ENCODE measurements around the gene BCL2A1. TPM values are rescaled to one million over a fixed set of nuclear protein-coding genes. Genes with fewer than 3 reads are reported as not detected.
"Not testable (repeated sequence)": the region's sequence is repeated elsewhere in the genome, so short reads cannot be mapped to it uniquely, and the experiment has no call there.

Gene BCL2A1
- total and polyA plus RNA-seq, 2 of the 4 experiments (the other 2 are of a cell fraction) = 2.3 to 4.5 TPM

DNA sequence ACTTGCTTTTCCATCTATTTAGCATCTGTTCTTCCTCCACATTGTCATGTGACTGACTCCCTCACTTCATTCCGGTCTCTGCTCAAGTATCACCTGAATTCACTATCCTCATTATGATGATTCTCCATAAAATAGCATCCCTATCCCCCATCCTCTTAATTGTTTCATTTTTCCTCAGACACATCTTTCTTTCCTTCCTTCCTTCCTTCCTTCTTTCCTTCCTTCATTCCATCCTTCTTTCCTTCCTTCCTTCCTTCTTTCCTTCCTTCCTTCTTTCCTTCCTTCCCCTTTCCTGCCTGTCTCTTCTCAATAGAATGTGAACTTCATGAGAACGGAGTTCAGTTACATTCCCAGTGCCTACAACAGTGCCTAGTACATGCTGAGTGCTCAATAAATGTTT lies 41.6 kb downstream of the BCL2A1 start:
- ATAC-seq (ENCODE audit: low read depth) = no peak
- Histone ChIP-seq H2BK15ac (ENCODE audit: low read depth, low read length) (no peak overlapping the region), H2BK20ac (ENCODE audit: low read depth, low read length) (no peak overlapping the region), H3K4me1 (ENCODE audit: control insufficient read depth, insufficient read depth, low read length) (no peaks in the 10 kb centered on the region), H2AFZ (replicated peaks; ENCODE audit: low read length, poor library complexity) (no peak overlapping the region), H4K8ac (ENCODE audit: low read depth in 2 of 2, low read length in 2 of 2) (no peak overlapping the region), H3K9ac (ENCODE audit: low read depth, low read length) (no peak overlapping the region), H3K79me1 (ENCODE audit: low read depth in 1 of 2, low read length in 2 of 2) (peaks cover 0 to 5% of the 10 kb centered on the region in 2 experiments; a peak in 1 of 4 replicates), H2BK5ac (ENCODE audit: low read depth, low read length, poor library complexity, severe bottlenecking) (no peak overlapping the region), H2BK120ac (ENCODE audit: low read depth, low read length) (no peak overlapping the region), H4K91ac (ENCODE audit: insufficient read depth, low read depth, low read length) (no peak overlapping the region), H3K9me3 (ENCODE audit: control insufficient read depth, insufficient read depth, low read length) (no peaks in the 10 kb centered on the region), H2AK5ac (ENCODE audit: low read depth, low read length) (no peak overlapping the region), H3K4ac (ENCODE audit: low read depth, low read length) (no peak overlapping the region), H3K4me3 (ENCODE audit: insufficient read depth, low read depth, low read length) (no peak overlapping the region), H3K18ac (ENCODE audit: low read depth, low read length) (no peak overlapping the region), H3K23ac (ENCODE audit: low read depth, low read length) (no peak overlapping the region), H4K20me1 (ENCODE audit: insufficient read depth, low read length) (no peaks in the 10 kb centered on the region), H2AK9ac (replicated peaks; ENCODE audit: low read depth, low read length, poor library complexity) (no peak overlapping the region), H3K56ac (ENCODE audit: extremely low read depth, insufficient read depth, low read length) (no peak overlapping the region), H3K27me3 (ENCODE audit: control insufficient read depth, insufficient read depth, low read length) (peaks cover 2% of the 10 kb centered on the region; the same call in 1 of the 2 replicates), H3K27ac (ENCODE audit: insufficient read depth, low read length) (no peak overlapping the region), H3K14ac (replicated peaks; ENCODE audit: low read depth, low read length) (no peak overlapping the region), H3K4me2 (ENCODE audit: low read depth, low read length) (no peak overlapping the region), H3K36me3 (ENCODE audit: control insufficient read depth, insufficient read depth, low read length) (no peaks in the 10 kb centered on the region), H3K9me1 (ENCODE audit: insufficient read depth, low read length) (no peaks in the 10 kb centered on the region), H4K5ac (ENCODE audit: low read depth, low read length) (no peak overlapping the region)
- ChIA-PET POLR2A (ENCODE audit: unreplicated experiment) (no interaction called here), CTCF (no interaction called here)
- BruUV-seq (replicated peaks) = no TSS peak
- intact Hi-C loops (cut with micrococcal nuclease) = loop anchor here (10.0 kb wide), 1 partner anchor 245 kb away; no protein-coding TSS in a partner anchor
- in situ Hi-C loops (cut with MboI; ENCODE audit: low sequenced_read_pairs) = no loop called here
- WGBS, 2 experiments (ENCODE audit: extremely low coverage in 2 of 2, insufficient read length in 1 of 2) = 90% methylated on average over 1 of the region's 2 CpGs; no CpG with 5 or more reads in 1 of the 2 experiments
- dilution Hi-C loops (cut with HindIII; ENCODE audit: low sequenced_read_pairs, unreplicated experiment) = no loop called here
- DNase-seq = no peak
- TF ChIP-seq RCOR1 (IDR thresholded peaks at IDR 0.05; ENCODE audit: insufficient replicate concordance, low read length) (no peak), MAFK (IDR thresholded peaks at IDR 0.05; ENCODE audit: low read depth, low read length) (no peak), POLR2A (IDR thresholded peaks at IDR 0.05; ENCODE audit: low read depth, low read length) (no peak), BHLHE40 (IDR thresholded peaks at IDR 0.05; ENCODE audit: low read depth, low read length) (no peak), CHD1 (IDR thresholded peaks at IDR 0.05; ENCODE audit: low read depth, low read length) (no peak), MXI1 (IDR thresholded peaks at IDR 0.05; ENCODE audit: borderline replicate concordance, low read depth, low read length) (no peak), NFE2L2 (IDR thresholded peaks at IDR 0.05; ENCODE audit: low read depth, low read length) (no peak), RFX5 (IDR thresholded peaks at IDR 0.05; ENCODE audit: low read depth, low read length) (no peak)
- TF ChIP-seq, protein P1, sequence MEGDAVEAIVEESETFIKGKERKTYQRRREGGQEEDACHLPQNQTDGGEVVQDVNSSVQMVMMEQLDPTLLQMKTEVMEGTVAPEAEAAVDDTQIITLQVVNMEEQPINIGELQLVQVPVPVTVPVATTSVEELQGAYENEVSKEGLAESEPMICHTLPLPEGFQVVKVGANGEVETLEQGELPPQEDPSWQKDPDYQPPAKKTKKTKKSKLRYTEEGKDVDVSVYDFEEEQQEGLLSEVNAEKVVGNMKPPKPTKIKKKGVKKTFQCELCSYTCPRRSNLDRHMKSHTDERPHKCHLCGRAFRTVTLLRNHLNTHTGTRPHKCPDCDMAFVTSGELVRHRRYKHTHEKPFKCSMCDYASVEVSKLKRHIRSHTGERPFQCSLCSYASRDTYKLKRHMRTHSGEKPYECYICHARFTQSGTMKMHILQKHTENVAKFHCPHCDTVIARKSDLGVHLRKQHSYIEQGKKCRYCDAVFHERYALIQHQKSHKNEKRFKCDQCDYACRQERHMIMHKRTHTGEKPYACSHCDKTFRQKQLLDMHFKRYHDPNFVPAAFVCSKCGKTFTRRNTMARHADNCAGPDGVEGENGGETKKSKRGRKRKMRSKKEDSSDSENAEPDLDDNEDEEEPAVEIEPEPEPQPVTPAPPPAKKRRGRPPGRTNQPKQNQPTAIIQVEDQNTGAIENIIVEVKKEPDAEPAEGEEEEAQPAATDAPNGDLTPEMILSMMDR (conservative IDR thresholded peaks at IDR 0.05; ENCODE audit: low read depth, low read length) = no peak

- H3K23ac ChIP-seq (ENCODE audit: low read depth, low read length); H2AK9ac ChIP-seq (replicated peaks; ENCODE audit: low read depth, low read length, poor library complexity); dilution Hi-C loops (cut with HindIII; ENCODE audit: low sequenced_read_pairs, unreplicated experiment); H3K9me1 ChIP-seq (ENCODE audit: insufficient read depth, low read length); H3K36me3 ChIP-seq (ENCODE audit: control insufficient read depth, insufficient read depth, low read length); H2BK5ac ChIP-seq (ENCODE audit: low read depth, low read length, poor library complexity, severe bottlenecking); ATAC-seq (ENCODE audit: low read depth); H3K27ac ChIP-seq (ENCODE audit: insufficient read depth, low read length); POLR2A ChIA-PET (ENCODE audit: unreplicated experiment); H4K5ac ChIP-seq (ENCODE audit: low read depth, low read length); H3K4ac ChIP-seq (ENCODE audit: low read depth, low read length); H4K91ac ChIP-seq (ENCODE audit: insufficient read depth, low read depth, low read length); H3K4me2 ChIP-seq (ENCODE audit: low read depth, low read length); H4K20me1 ChIP-seq (ENCODE audit: insufficient read depth, low read length); H3K56ac ChIP-seq (ENCODE audit: extremely low read depth, insufficient read depth, low read length); H2BK120ac ChIP-seq (ENCODE audit: low read depth, low read length); H3K18ac ChIP-seq (ENCODE audit: low read depth, low read length); H3K14ac ChIP-seq (replicated peaks; ENCODE audit: low read depth, low read length); CTCF ChIA-PET; in situ Hi-C loops (cut with MboI; ENCODE audit: low sequenced_read_pairs); H3K4me3 ChIP-seq (ENCODE audit: insufficient read depth, low read depth, low read length); H2AK5ac ChIP-seq (ENCODE audit: low read depth, low read length); DNase-seq; H3K27me3 ChIP-seq (ENCODE audit: control insufficient read depth, insufficient read depth, low read length); H4K8ac ChIP-seq (ENCODE audit: low read depth in 2 of 2, low read length in 2 of 2); H3K4me1 ChIP-seq (ENCODE audit: control insufficient read depth, insufficient read depth, low read length); H2BK20ac ChIP-seq (ENCODE audit: low read depth, low read length); H3K9ac ChIP-seq (ENCODE audit: low read depth, low read length); H2AFZ ChIP-seq (replicated peaks; ENCODE audit: low read length, poor library complexity); H3K9me3 ChIP-seq (ENCODE audit: control insufficient read depth, insufficient read depth, low read length); BruUV-seq (replicated peaks); H2BK15ac ChIP-seq (ENCODE audit: low read depth, low read length): not testable (repeated sequence)
- intact Hi-C loops (cut with micrococcal nuclease) = loop anchor here (10.0 kb wide), 1 partner anchor 249 kb away; no protein-coding TSS in a partner anchor
- 99% methylated on average over 14 of the region's 36 CpGs; no CpG with 5 or more reads in 1 of the 2 experiments for WGBS, 2 experiments (ENCODE audit: extremely low coverage in 2 of 2, insufficient read length in 1 of 2)
- H3K79me1 ChIP-seq (ENCODE audit: low read depth in 1 of 2, low read length in 2 of 2) = peaks cover 9 to 32% of the 10 kb centered on the region in 2 experiments
Observed at GRCh38 chr15:79926116-79926515, 44.9 kb downstream of the BCL2A1 start.

All from IMR-90 (cell line).